IPS-15b (cell line): ENCODE results near the gene CEBPZOS.

Source experiments
- H3K27me3 ChIP-seq: one replicate; pipeline ENCODE4 v1.6.1; 2013; ENCODE audit warnings: low read length; ENCODE audit not compliant: control insufficient read depth, insufficient read depth
- H3K36me3 ChIP-seq: one replicate; pipeline ENCODE4 v1.6.1; 2013; ENCODE audit warnings: low read length; ENCODE audit not compliant: control insufficient read depth, insufficient read depth
- H3K4me1 ChIP-seq: one replicate; pipeline ENCODE4 v1.6.1; 2013; ENCODE audit warnings: mild to moderate bottlenecking, low read length; ENCODE audit not compliant: control insufficient read depth, insufficient read depth
- H3K4me3 ChIP-seq: one replicate; pipeline ENCODE4 v1.5.1; 2013; ENCODE audit warnings: low read depth, low read length
- H3K9ac ChIP-seq: one replicate; pipeline ENCODE4 v1.6.1; 2013; ENCODE audit warnings: low read depth, mild to moderate bottlenecking, low read length
- H3K9me3 ChIP-seq: one replicate; pipeline ENCODE4 v1.6.1; 2013; ENCODE audit warnings: mild to moderate bottlenecking, low read length; ENCODE audit not compliant: control insufficient read depth, insufficient read depth

The CEBPZOS gene

DNA sequence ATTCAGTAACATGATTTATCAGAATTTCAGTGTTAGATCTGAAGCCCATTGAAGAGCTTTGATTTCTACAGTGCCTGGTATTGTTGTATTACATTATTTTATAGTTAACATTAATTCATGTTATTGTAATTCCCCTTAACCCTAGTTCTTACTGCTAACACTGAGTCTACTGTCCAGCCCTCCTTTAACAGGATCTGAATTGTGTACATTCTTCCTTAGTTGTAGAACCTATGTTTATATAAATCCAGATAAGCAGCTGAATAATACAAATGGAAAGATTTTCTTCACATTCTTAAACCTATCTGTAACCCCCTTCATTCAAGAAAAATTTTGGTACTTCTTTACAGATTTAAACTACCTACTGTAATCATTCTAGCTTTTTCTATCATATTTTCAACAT is 49.9 kb downstream of the CEBPZOS start:
- no peaks in the 10 kb centered on the region for H3K9me3 ChIP-seq
- peaks cover 11% of the 10 kb centered on the region for H3K36me3 ChIP-seq
- no peaks in the 10 kb centered on the region for H3K27me3 ChIP-seq
- no peak overlapping the region for H3K9ac ChIP-seq
- H3K4me3 ChIP-seq: no peak overlapping the region
- H3K4me1 ChIP-seq: no peaks in the 10 kb centered on the region

DNA sequence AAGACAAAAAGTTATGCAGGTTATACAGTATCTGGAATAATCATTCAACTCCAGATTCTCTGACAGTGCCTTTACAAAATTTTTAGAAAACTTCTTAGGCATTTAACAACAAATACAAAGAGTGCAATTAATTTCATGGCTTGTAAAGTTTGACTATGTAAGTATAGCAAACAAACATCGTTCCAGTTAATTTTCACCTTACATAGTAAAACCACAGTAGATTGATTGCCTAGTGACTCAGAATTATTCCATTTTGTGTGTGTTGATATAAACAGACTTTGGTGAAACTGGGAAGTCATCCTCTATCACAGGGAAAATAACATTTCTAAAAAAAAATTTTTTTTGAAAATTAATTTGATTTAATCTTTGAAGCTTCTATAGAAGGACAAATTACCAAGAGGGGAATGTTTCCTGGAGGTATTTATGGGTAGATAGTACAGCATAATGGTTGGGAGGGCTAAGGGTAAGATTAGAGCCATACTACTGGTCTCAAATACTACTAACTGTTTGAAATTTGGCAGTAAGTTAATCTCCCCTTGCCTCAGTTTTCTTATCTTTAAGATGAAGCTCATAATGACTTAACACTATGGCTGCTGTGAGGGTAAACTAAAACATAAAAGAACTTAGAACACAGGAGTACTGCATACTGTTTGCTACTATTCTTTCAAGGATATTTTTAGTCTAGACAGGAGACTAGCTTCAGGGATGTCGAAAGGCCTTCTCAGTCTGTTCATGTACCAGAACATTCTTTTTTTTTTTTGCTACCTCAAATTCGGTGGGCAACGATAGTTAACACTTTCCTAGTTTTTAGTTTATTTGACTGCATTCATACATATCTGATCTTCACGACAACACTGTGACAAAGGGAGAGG is 54.8 kb downstream of the CEBPZOS start:
- H3K9ac ChIP-seq: no peak overlapping the region
- no peak overlapping the region for H3K4me3 ChIP-seq
- no peaks in the 10 kb centered on the region for H3K9me3 ChIP-seq
- H3K4me1 ChIP-seq: no peaks in the 10 kb centered on the region
- no peaks in the 10 kb centered on the region for H3K27me3 ChIP-seq
- peaks cover 25% of the 10 kb centered on the region for H3K36me3 ChIP-seq
